K562 (cell line): ENCODE results near the gene PARD3B. TPM values are rescaled to one million over a fixed set of nuclear protein-coding genes. Genes with fewer than 3 reads are reported as not detected.

Experiments used
- ATAC-seq: fragments of 200-7000 bp; cut with Tn5 transposase; 3 replicates; pipeline ENCODE4 v1.9.1; 2020; ENCODE audit warnings: moderate library complexity
- BruUV-seq: library from RNA; stranded (reverse); fragments of 400-500 nt; replicated peaks from 2 replicates; lab custom pipeline; 2021; lab: Mats Ljungman, UMichigan
- CTCF ChIA-PET: fragments of 300-600 bp; formaldehyde crosslinking; extraction: SDS; loops from one replicate; lab custom pipeline; 2021; ENCODE audit warnings: low intra/inter-chr PET ratio; lab: Yijun Ruan, JAX
- POLR2A ChIA-PET: fragments of 300-600, 350-650 bp; sonication (Branson Sonifier 250); formaldehyde crosslinking; extraction: SDS; loops from one replicate; lab custom pipeline; 2021; ENCODE audit warnings: antibody characterized with exemption, inconsistent platforms; lab: Yijun Ruan, JAX
- DNase-seq, 4 experiments: peaks; one replicate each; pipeline versions ENCODE4 v3.0.0 to v3.0.0-alpha.2; 2011 to 2018; ENCODE audit warnings: low spot score in 3 of 4, mixed read lengths in 3 of 4; ENCODE audit errors: extremely low read depth in 1 of 4
- FAIRE-seq: peaks from 2 replicates; lab custom pipeline; 2011; peaks lifted over from hg19 to GRCh38; lab: Jason Lieb, UNC
- H2AFZ ChIP-seq: 2 replicates; pipeline ENCODE4 v1.6.0; 2011; ENCODE audit warnings: low read depth, low read length, control low read depth, inconsistent platforms
- H3K27ac ChIP-seq: fragments of 200-600 bp; 3 replicates; pipeline ENCODE4 v1.8.0; 2011; ENCODE audit warnings: low read depth, mild to moderate bottlenecking, control low read depth, inconsistent platforms, low read length, moderate library complexity, mixed read lengths; ENCODE audit errors: extremely low read depth
- H3K27me3 ChIP-seq, 2 experiments: fragments of 300-600 bp in 1 of 2; 2 replicates in 1 of 2; 3 replicates in 1 of 2; pipeline versions ENCODE4 v1.6.0 to v1.8.0; 2011; ENCODE audit warnings: inconsistent platforms in 2 of 2, low read length in 2 of 2, mild to moderate bottlenecking in 1 of 2, mixed read lengths in 1 of 2, moderate library complexity in 1 of 2; ENCODE audit not compliant: control insufficient read depth in 2 of 2, insufficient read depth in 2 of 2
- H3K36me3 ChIP-seq: fragments of 300-600 bp; 3 replicates; pipeline ENCODE4 v1.8.0; 2011; ENCODE audit warnings: mild to moderate bottlenecking, low read length, inconsistent platforms; ENCODE audit not compliant: control insufficient read depth, insufficient read depth
- H3K4me1 ChIP-seq, 2 experiments: fragments of 200-600 bp in 1 of 2; replicated peaks in 1 of 2; 2 replicates in 1 of 2; 3 replicates in 1 of 2; pipeline versions ENCODE4 v1.5.1 to v1.8.0; 2011; ENCODE audit warnings: inconsistent platforms in 2 of 2, low read length in 2 of 2, mild to moderate bottlenecking in 1 of 2, mixed read lengths in 1 of 2, moderate library complexity in 1 of 2; ENCODE audit not compliant: control insufficient read depth in 2 of 2, insufficient read depth in 2 of 2
- H3K4me2 ChIP-seq: 2 replicates; pipeline ENCODE4 v1.6.1; 2011; ENCODE audit warnings: low read length, control low read depth, inconsistent platforms, mixed read lengths; ENCODE audit not compliant: insufficient read depth
- H3K4me3 ChIP-seq: fragments of 200-600 bp; sonication (generic), shearing (Covaris generic); 2 replicates; pipeline ENCODE4 v1.5.1; 2016; ENCODE audit warnings: control low read depth, inconsistent platforms
- H3K79me2 ChIP-seq: fragments of 200-600 bp; 3 replicates; pipeline ENCODE4 v1.8.0; 2011; ENCODE audit warnings: low read length, inconsistent platforms; ENCODE audit not compliant: control insufficient read depth, insufficient read depth
- H3K9ac ChIP-seq, 2 experiments: 2 replicates each; pipeline versions ENCODE4 v1.6.0 to v1.6.1; 2011; ENCODE audit warnings: low read depth in 2 of 2, low read length in 2 of 2, control low read depth in 1 of 2, inconsistent platforms in 1 of 2, mild to moderate bottlenecking in 1 of 2, mixed read lengths in 1 of 2; ENCODE audit not compliant: insufficient read depth in 1 of 2
- H3K9me1 ChIP-seq: one replicate; pipeline ENCODE4 v1.6.0; 2011; ENCODE audit warnings: inconsistent platforms, mild to moderate bottlenecking, low read length, moderate library complexity; ENCODE audit not compliant: control insufficient read depth, insufficient read depth
- H3K9me3 ChIP-seq: replicated peaks from 2 replicates; pipeline ENCODE4 v1.5.1; 2011; ENCODE audit warnings: low read depth, low read length, inconsistent platforms; ENCODE audit not compliant: control insufficient read depth, insufficient read depth
- H4K20me1 ChIP-seq: replicated peaks from 2 replicates; pipeline ENCODE4 v1.6.1; 2011; ENCODE audit warnings: low read length, inconsistent platforms, mixed read lengths; ENCODE audit not compliant: control insufficient read depth, insufficient read depth
- EP400 ChIP-seq: fragments of 450-650 bp; IDR thresholded peaks from 2 replicates; pipeline ENCODE4 v1.6.1; 2017; ENCODE audit warnings: antibody characterized with exemption, mild to moderate bottlenecking, moderate library complexity
- L3MBTL2 ChIP-seq: fragments of 450-650 bp; IDR thresholded peaks from 2 replicates; pipeline ENCODE4 v1.6.1; 2016; ENCODE audit warnings: mild to moderate bottlenecking, moderate library complexity
- NR1H2 ChIP-seq: sonication (generic); formaldehyde crosslinking; IDR thresholded peaks from 2 replicates; pipeline ENCODE4 v1.4.0; 2020; ENCODE audit warnings: mild to moderate bottlenecking, missing genetic modification reagents
- POLR2G ChIP-seq: fragments of 200-400 bp; formaldehyde crosslinking; IDR thresholded peaks from 2 replicates; pipeline ENCODE4 v1.6.1; 2017; ENCODE audit warnings: low read depth, mild to moderate bottlenecking, antibody characterized with exemption, low read length, moderate library complexity
- U2AF2 ChIP-seq: fragments of 200-400 bp; formaldehyde crosslinking; optimal IDR thresholded peaks from 2 replicates; pipeline ENCODE3; 2017; ENCODE audit warnings: low read depth, mild to moderate bottlenecking, low read length
- ZNF766 ChIP-seq: fragments of 200-800 bp; sonication (Bioruptor generic); conservative IDR thresholded peaks from 2 replicates; pipeline ENCODE4 v1.6.1; 2016; ENCODE audit warnings: missing genetic modification characterization, missing compliant biosample characterization
- WGBS: fragments of 100-300 bp; shearing (Covaris generic); methylation state at CpG from one replicate; pipeline ENCODE4 v1.1.6; 2016; ENCODE audit warnings: low coverage, mixed read lengths; ENCODE audit not compliant: insufficient coverage; ENCODE audit errors: missing lambda C conversion rate; 5-methylcytosine and 5-hydroxymethylcytosine counted together
- in situ Hi-C: fragments of 300-500 bp; cut with MboI; formaldehyde crosslinking; loops from 4 replicates; pipeline ENCODE4 v1.15.0; 2018; ENCODE audit warnings: inconsistent platforms, mixed read lengths
- intact Hi-C: fragments of 100-400 bp; cut with micrococcal nuclease; formaldehyde crosslinking; loops from 2 replicates; pipeline ENCODE4 v1.14.2; 2022
- polyA plus RNA-seq, 8 experiments: library from polyadenylated mRNA; depleted of rRNA in 4 of 8; stranded (reverse) in 5 of 8; unstranded in 3 of 8; fragments of >200 nt; fragmentation: Nextera tagmentation in 2 of 8; fragmentation: Illumina TruSeq in 1 of 8; extraction: Ambion mirVana in 2 of 8; extraction: Trizol in 1 of 8; gene quantifications; 2 replicates each; pipeline versions ENCODE4 v1.2.1 to v1.2.3, GENCODE V29; 2011 to 2014; ENCODE audit warnings: inconsistent platforms in 1 of 8, missing spikeins in 1 of 8
- total RNA-seq, 7 experiments: library from RNA; depleted of rRNA in 6 of 7; stranded (reverse); fragments of >200 nt in 6 of 7; fragmentation: Illumina TruSeq in 2 of 7; extraction: Trizol in 2 of 7; gene quantifications; 2 replicates each; pipeline versions ENCODE4 v1.2.1 to v1.2.3, GENCODE V29; 2011 to 2021; ENCODE audit warnings: low replicate concordance in 1 of 7
- TF ChIP-seq, protein P1 (sequence below): fragments of 450-650 bp; IDR thresholded peaks from 2 replicates; pipeline ENCODE4 v1.6.1; 2017; ENCODE audit warnings: antibody characterized with exemption, mild to moderate bottlenecking
- TF ChIP-seq, protein P2 (sequence below), 2 experiments: IDR thresholded peaks; 2 replicates each; pipeline ENCODE4 v1.6.1; 2011; ENCODE audit warnings: borderline replicate concordance in 1 of 2, control low read depth in 1 of 2, low read depth in 1 of 2, low read length in 1 of 2, mild to moderate bottlenecking in 1 of 2, mixed read lengths in 1 of 2, moderate library complexity in 1 of 2; ENCODE audit not compliant: insufficient read depth in 1 of 2, insufficient read length in 1 of 2, poor library complexity in 1 of 2, severe bottlenecking in 1 of 2; ENCODE audit errors: extremely low read depth in 1 of 2
- TF ChIP-seq, protein P3 (sequence below): fragments of 250-450 bp; sonication (Bioruptor Pico); IDR thresholded peaks from 2 replicates; pipeline ENCODE4 v1.6.1; 2021; ENCODE audit warnings: mild to moderate bottlenecking

PARD3B gene
- total and polyA plus RNA-seq, 9 of the 15 experiments (the other 6 are each of a cell fraction or from before 2014, with no cell fraction given): 0.15 to 3.0 (median 1.1) TPM

DNA sequence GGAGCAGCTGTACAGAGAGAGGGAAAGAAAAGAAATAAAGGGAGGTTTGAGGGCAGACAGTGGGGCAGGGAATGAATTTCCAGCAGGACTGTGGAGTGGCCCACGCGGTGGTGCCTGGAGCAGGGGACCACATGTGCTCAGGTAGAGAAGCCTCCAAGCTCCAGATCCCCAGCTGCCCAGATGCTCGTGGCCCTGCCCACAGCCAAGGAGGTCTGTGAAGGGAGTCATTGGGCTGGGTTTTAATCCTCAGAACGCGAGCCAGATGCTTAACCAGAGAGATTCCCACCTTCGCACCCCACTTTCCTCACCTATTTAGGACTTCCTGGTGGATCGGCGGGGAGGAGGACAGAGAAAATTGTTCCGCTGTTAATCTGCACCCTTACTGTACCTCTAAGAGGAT lies 369.4 kb downstream of the PARD3B start:
- no TSS peak for BruUV-seq
- Histone ChIP-seq H3K27me3 (no peaks in the 10 kb centered on the region), H3K4me2 (peak overlapping the region; percentile 73), H3K9me3 (no peaks in the 10 kb centered on the region), H3K9ac (peak overlapping the region; percentile 48 to 77), H4K20me1 (no peaks in the 10 kb centered on the region), H3K79me2 (peaks cover 11% of the 10 kb centered on the region; the same call in 2 of the 3 replicates)
- CTCF ChIA-PET: no interaction called here
- POLR2A ChIA-PET: interaction anchor here (0.7 kb wide), 1 partner anchor 9 kb away, joined by 3 read pairs; no protein-coding TSS in a partner anchor
- FAIRE-seq (no peak), ATAC-seq (peak; percentile 55), DNase-seq (peak in 2 of 4 experiments; percentile 7 to 35)
- TF ChIP-seq, protein P1, sequence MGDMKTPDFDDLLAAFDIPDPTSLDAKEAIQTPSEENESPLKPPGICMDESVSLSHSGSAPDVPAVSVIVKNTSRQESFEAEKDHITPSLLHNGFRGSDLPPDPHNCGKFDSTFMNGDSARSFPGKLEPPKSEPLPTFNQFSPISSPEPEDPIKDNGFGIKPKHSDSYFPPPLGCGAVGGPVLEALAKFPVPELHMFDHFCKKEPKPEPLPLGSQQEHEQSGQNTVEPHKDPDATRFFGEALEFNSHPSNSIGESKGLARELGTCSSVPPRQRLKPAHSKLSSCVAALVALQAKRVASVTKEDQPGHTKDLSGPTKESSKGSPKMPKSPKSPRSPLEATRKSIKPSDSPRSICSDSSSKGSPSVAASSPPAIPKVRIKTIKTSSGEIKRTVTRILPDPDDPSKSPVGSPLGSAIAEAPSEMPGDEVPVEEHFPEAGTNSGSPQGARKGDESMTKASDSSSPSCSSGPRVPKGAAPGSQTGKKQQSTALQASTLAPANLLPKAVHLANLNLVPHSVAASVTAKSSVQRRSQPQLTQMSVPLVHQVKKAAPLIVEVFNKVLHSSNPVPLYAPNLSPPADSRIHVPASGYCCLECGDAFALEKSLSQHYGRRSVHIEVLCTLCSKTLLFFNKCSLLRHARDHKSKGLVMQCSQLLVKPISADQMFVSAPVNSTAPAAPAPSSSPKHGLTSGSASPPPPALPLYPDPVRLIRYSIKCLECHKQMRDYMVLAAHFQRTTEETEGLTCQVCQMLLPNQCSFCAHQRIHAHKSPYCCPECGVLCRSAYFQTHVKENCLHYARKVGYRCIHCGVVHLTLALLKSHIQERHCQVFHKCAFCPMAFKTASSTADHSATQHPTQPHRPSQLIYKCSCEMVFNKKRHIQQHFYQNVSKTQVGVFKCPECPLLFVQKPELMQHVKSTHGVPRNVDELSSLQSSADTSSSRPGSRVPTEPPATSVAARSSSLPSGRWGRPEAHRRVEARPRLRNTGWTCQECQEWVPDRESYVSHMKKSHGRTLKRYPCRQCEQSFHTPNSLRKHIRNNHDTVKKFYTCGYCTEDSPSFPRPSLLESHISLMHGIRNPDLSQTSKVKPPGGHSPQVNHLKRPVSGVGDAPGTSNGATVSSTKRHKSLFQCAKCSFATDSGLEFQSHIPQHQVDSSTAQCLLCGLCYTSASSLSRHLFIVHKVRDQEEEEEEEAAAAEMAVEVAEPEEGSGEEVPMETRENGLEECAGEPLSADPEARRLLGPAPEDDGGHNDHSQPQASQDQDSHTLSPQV: peak; percentile 21; the same call in 1 of the 2 replicates
- TF ChIP-seq, protein P2, sequence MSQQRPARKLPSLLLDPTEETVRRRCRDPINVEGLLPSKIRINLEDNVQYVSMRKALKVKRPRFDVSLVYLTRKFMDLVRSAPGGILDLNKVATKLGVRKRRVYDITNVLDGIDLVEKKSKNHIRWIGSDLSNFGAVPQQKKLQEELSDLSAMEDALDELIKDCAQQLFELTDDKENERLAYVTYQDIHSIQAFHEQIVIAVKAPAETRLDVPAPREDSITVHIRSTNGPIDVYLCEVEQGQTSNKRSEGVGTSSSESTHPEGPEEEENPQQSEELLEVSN (IDR thresholded peaks at IDR 0.05; ENCODE audit: borderline replicate concordance in 1 of 2, extremely low read depth in 1 of 2, insufficient read depth in 1 of 2, insufficient read length in 1 of 2, low read depth in 1 of 2, low read length in 1 of 2, poor library complexity in 1 of 2, severe bottlenecking in 1 of 2): peak in 1 of 2 experiments; percentile 27
- TF ChIP-seq POLR2G (0 out of 2 replicates have a peak, but pooled peaks have one; percentile 21), ZNF766 (CRISPR knock-in tag) (no peak), U2AF2 (no peak), EP400 (peak; percentile 15; the same call in 1 of the 2 replicates), NR1H2 (CRISPR knock-in tag) (no peak), L3MBTL2 (0 out of 2 replicates have a peak, but pooled peaks have one; percentile 37)
- TF ChIP-seq, protein P3, sequence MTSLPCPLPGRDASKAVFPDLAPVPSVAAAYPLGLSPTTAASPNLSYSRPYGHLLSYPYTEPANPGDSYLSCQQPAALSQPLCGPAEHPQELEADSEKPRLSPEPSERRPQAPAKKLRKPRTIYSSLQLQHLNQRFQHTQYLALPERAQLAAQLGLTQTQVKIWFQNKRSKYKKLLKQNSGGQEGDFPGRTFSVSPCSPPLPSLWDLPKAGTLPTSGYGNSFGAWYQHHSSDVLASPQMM (CRISPR knock-in tag): no peak
- TF ChIP-seq, all 486 proteins: peak for 5
- peak overlapping the region; percentile 21 for H3K4me3 ChIP-seq
- in situ Hi-C loops: no loop called here
- WGBS: 6% methylated on average over 9 of the region's 9 CpGs
- peaks cover 0 to 5% of the 10 kb centered on the region in 2 experiments; a peak in 2 of 5 replicates for H3K4me1 ChIP-seq
- intact Hi-C loops: loop anchor here (10.0 kb wide), 2 partner anchors 70 to 110 kb away; no protein-coding TSS in a partner anchor
- H3K27ac ChIP-seq: peak overlapping the region; percentile 78
- H3K36me3 ChIP-seq: no peaks in the 10 kb centered on the region
- no peaks in the 10 kb centered on the region for H3K9me1 ChIP-seq
- peak overlapping the region; percentile 84 for H2AFZ ChIP-seq
